ENCODE data around the gene LOXL1.

Gene LOXL1

GRCh38 chr15:73955861-73956742 lies 29.8 kb downstream of the LOXL1 start:
- TF ChIP-seq, protein P1, sequence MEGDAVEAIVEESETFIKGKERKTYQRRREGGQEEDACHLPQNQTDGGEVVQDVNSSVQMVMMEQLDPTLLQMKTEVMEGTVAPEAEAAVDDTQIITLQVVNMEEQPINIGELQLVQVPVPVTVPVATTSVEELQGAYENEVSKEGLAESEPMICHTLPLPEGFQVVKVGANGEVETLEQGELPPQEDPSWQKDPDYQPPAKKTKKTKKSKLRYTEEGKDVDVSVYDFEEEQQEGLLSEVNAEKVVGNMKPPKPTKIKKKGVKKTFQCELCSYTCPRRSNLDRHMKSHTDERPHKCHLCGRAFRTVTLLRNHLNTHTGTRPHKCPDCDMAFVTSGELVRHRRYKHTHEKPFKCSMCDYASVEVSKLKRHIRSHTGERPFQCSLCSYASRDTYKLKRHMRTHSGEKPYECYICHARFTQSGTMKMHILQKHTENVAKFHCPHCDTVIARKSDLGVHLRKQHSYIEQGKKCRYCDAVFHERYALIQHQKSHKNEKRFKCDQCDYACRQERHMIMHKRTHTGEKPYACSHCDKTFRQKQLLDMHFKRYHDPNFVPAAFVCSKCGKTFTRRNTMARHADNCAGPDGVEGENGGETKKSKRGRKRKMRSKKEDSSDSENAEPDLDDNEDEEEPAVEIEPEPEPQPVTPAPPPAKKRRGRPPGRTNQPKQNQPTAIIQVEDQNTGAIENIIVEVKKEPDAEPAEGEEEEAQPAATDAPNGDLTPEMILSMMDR (IDR thresholded peaks at IDR 0.05) = no peak

GRCh38 chr15:73956743-73957135 lies 30.5 kb downstream of the LOXL1 start:
- TF ChIP-seq, protein P1 (IDR thresholded peaks at IDR 0.05) = no peak

GRCh38 chr15:73957276-73957675 lies 31.0 kb downstream of the LOXL1 start:
- TF ChIP-seq, protein P1 (IDR thresholded peaks at IDR 0.05) = no peak

- TF ChIP-seq, protein P1 (IDR thresholded peaks at IDR 0.05) = no peak
Observed at GRCh38 chr15:73957785-73958184, 31.5 kb downstream of the LOXL1 start.

DNA sequence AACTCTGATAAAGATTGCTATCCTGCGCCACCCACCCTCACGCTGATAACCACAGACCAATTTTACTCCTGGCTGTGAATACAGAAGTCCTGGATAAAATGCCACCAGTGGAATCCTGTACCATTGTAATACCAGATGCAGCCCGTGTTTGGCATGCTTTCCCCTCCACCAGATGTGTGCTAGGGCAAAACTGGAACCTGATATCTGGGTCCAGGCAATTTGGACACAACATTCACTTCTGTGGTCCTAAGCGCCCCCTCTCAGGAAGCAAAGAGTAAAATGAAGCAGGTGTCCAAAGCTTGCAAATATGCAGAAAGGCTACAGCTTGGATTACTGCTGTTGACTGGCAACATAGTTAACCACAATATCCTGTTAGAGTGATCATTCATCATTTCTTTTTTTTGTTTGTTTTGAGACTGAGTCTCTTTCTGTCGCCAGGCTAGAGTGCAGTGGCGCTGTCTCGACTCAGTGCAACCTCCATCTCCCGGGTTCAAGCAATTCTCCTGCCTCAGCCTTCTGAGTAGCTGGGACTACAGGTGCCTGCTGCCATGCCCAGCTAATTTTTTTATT lies 32.8 kb downstream of the LOXL1 start:
- TF ChIP-seq, protein P1 (IDR thresholded peaks at IDR 0.05) = no peak

GRCh38 chr15:73959801-73960200 lies 33.5 kb downstream of the LOXL1 start:
- TF ChIP-seq, protein P1 (IDR thresholded peaks at IDR 0.05) = no peak

DNA sequence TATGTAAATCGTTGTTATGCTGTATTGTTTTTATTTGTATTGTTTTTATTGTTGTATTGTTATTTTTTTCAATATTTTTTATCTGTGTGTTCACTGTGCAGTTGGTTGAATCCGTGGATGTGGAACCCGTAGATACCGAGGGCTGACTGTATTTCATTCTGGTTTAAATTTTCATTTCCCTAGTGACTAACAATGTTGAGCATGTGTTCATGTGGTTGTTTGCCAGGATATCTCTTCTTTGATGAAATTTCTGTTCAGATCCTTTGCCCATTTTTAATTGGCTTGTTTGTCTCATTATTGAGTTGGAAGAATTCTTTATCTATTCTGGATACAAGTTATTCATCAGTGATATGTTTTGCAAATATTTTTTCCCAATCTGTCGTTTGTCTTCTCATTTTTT lies 36.2 kb downstream of the LOXL1 start:
- TF ChIP-seq, protein P1 (IDR thresholded peaks at IDR 0.05) = no peak
